Keratinocyte (primary cell): ENCODE data around the gene MSRB2. TPM values are rescaled to one million over a fixed set of nuclear protein-coding genes. Genes with fewer than 3 reads are reported as not detected.

Experiments
- DNase-seq: peaks from one replicate; pipeline ENCODE4 v3.0.0-alpha.2; 2011; ENCODE audit warnings: low read depth, missing footprints, low spot score
- FAIRE-seq: peaks from 2 replicates; lab custom pipeline; 2011; peaks lifted over from hg19 to GRCh38; lab: Jason Lieb, UNC
- H2AFZ ChIP-seq: 2 replicates; pipeline ENCODE4 v1.6.0; 2012; ENCODE audit warnings: low read length, control low read depth, inconsistent platforms; ENCODE audit not compliant: control insufficient read depth
- H3K27ac ChIP-seq: 2 replicates; pipeline ENCODE4 v1.5.1; 2011; ENCODE audit warnings: low read length; ENCODE audit not compliant: control insufficient read depth, insufficient read depth
- H3K27me3 ChIP-seq: 3 replicates; pipeline ENCODE4 v1.6.0; 2011; ENCODE audit warnings: low read length; ENCODE audit not compliant: control insufficient read depth, insufficient read depth; ENCODE audit errors: extremely low read depth
- H3K36me3 ChIP-seq, 2 experiments: 2 replicates in 1 of 2; 3 replicates in 1 of 2; pipeline ENCODE4 v1.5.1; 2011; ENCODE audit warnings: low read length in 2 of 2, mild to moderate bottlenecking in 1 of 2; ENCODE audit not compliant: control insufficient read depth in 2 of 2, insufficient read depth in 2 of 2; ENCODE audit errors: extremely low read depth in 1 of 2
- H3K4me1 ChIP-seq: 3 replicates; pipeline ENCODE4 v1.5.1; 2011; ENCODE audit warnings: low read length; ENCODE audit not compliant: control insufficient read depth, insufficient read depth; ENCODE audit errors: extremely low read depth
- H3K4me2 ChIP-seq: 3 replicates; pipeline ENCODE4 v1.6.0; 2011; ENCODE audit warnings: low read depth, low read length; ENCODE audit not compliant: control insufficient read depth, insufficient read depth; ENCODE audit errors: extremely low read depth
- H3K4me3 ChIP-seq, 3 experiments: fragments of 200-600 bp in 1 of 3; sonication (generic) in 1 of 3; 2 replicates in 2 of 3; 3 replicates in 1 of 3; pipeline ENCODE4 v1.5.1; 2011 to 2016; ENCODE audit warnings: low read length in 3 of 3, mild to moderate bottlenecking in 3 of 3, control low read depth in 2 of 3, inconsistent platforms in 1 of 3, low read depth in 1 of 3, mixed read lengths in 1 of 3, mixed run types in 1 of 3, moderate library complexity in 1 of 3; ENCODE audit not compliant: control insufficient read depth in 2 of 3, insufficient read depth in 2 of 3; ENCODE audit errors: extremely low read depth in 1 of 3
- H3K79me2 ChIP-seq: 2 replicates; pipeline ENCODE4 v1.6.0; 2012; ENCODE audit warnings: low read length; ENCODE audit not compliant: control insufficient read depth, insufficient read depth
- H3K9ac ChIP-seq: 3 replicates; pipeline ENCODE4 v1.6.0; 2011; ENCODE audit warnings: low read length; ENCODE audit not compliant: control insufficient read depth, insufficient read depth; ENCODE audit errors: extremely low read depth
- H3K9me1 ChIP-seq: 3 replicates; pipeline ENCODE4 v1.6.0; 2011; ENCODE audit warnings: low read length; ENCODE audit not compliant: control insufficient read depth, insufficient read depth; ENCODE audit errors: extremely low read depth
- H3K9me3 ChIP-seq: 2 replicates; pipeline ENCODE4 v1.5.1; 2012; ENCODE audit warnings: low read depth, low read length; ENCODE audit not compliant: control insufficient read depth
- H4K20me1 ChIP-seq: 3 replicates; pipeline ENCODE4 v1.6.0; 2011; ENCODE audit warnings: low read length; ENCODE audit not compliant: control insufficient read depth, insufficient read depth; ENCODE audit errors: extremely low read depth
- CTCF ChIP-seq, 3 experiments: IDR thresholded peaks in 1 of 3; conservative IDR thresholded peaks in 1 of 3; optimal IDR thresholded peaks in 1 of 3; 2 replicates in 2 of 3; 3 replicates in 1 of 3; pipeline versions ENCODE3 to v1.5.1; 2011; ENCODE audit warnings: low read length in 3 of 3, mild to moderate bottlenecking in 3 of 3, moderate library complexity in 2 of 3, control low read depth in 1 of 3, inconsistent platforms in 1 of 3; ENCODE audit not compliant: insufficient read depth in 2 of 3; ENCODE audit errors: extremely low read depth in 1 of 3
- EZH2 ChIP-seq: IDR thresholded peaks from one replicate; pipeline ENCODE4 v1.6.1; 2012; ENCODE audit warnings: inconsistent platforms, mild to moderate bottlenecking, low read length, moderate library complexity
- dilution Hi-C: fragments of 300-500 bp; cut with MboI; formaldehyde crosslinking; loops from one replicate; pipeline ENCODE4 v1.7.0; 2020; ENCODE audit warnings: low sequenced_read_pairs; ENCODE audit not compliant: extremely low pct_ligation_motif_present
- polyA plus RNA-seq, 5 experiments: library from polyadenylated mRNA; depleted of rRNA in 3 of 5; stranded (reverse) in 3 of 5; stranded (forward) in 1 of 5; unstranded in 1 of 5; fragments of >200 nt; gene quantifications; 1 replicate in 1 of 5; 2 replicates in 3 of 5; 3 replicates in 1 of 5; pipeline versions ENCODE4 v1.2.1 to v1.2.3, GENCODE V29; 2011 to 2012; ENCODE audit warnings: missing spikeins in 2 of 5, low read depth in 1 of 5, low replicate concordance in 1 of 5

MSRB2 gene
- polyA plus RNA-seq, 1 donor (not counting 4 experiments of a cell fraction or from before 2014, with no cell fraction given): 27.6 TPM

GRCh38 chr10:23065181-23065948 is 30.0 kb upstream of the MSRB2 start:
- TF ChIP-seq CTCF (optimal IDR thresholded peaks at IDR 0.05 in 1 of 3, IDR thresholded peaks at IDR 0.05 in 1 of 3, conservative IDR thresholded peaks at IDR 0.05 in 1 of 3; ENCODE audit: extremely low read depth in 1 of 3, insufficient read depth in 2 of 3, low read length in 3 of 3) (no peak), EZH2 (no peak)
- H3K79me2 ChIP-seq: no peaks in the 10 kb centered on the region
- no peak overlapping the region for H3K9ac ChIP-seq
- no peaks in the 10 kb centered on the region for H3K9me1 ChIP-seq
- H3K36me3 ChIP-seq: no peaks in the 10 kb centered on the region
- no peaks in the 10 kb centered on the region for H3K27me3 ChIP-seq
- H3K9me3 ChIP-seq: no peaks in the 10 kb centered on the region
- FAIRE-seq (peak; percentile 89), DNase-seq (no peak)
- dilution Hi-C loops: no loop called here
- H3K4me2 ChIP-seq: peak overlapping the region; percentile 53
- H2AFZ ChIP-seq: no peak overlapping the region
- H3K4me1 ChIP-seq: peaks cover 9% of the 10 kb centered on the region
- peak overlapping the region in 1 of 3 experiments; percentile 25 for H3K4me3 ChIP-seq
- H3K27ac ChIP-seq: no peak overlapping the region
- H4K20me1 ChIP-seq: no peaks in the 10 kb centered on the region

- no peak for TF ChIP-seq EZH2
- no peak for TF ChIP-seq CTCF (optimal IDR thresholded peaks at IDR 0.05 in 1 of 3, IDR thresholded peaks at IDR 0.05 in 1 of 3, conservative IDR thresholded peaks at IDR 0.05 in 1 of 3; ENCODE audit: extremely low read depth in 1 of 3, insufficient read depth in 2 of 3, low read length in 3 of 3)
- dilution Hi-C loops: no loop called here
- FAIRE-seq: no peak
These were observed 28.0 kb upstream of the MSRB2 start for GRCh38 chr10:23067337-23067736.

More at GRCh38 chr10:23067337-23067736, 28.0 kb upstream of the MSRB2 start:
- no peak overlapping the region for H3K9ac ChIP-seq
- H3K36me3 ChIP-seq: no peaks in the 10 kb centered on the region
- no peaks in the 10 kb centered on the region for H3K9me3 ChIP-seq
- no peak for DNase-seq
- H2AFZ ChIP-seq: no peak overlapping the region
- H3K79me2 ChIP-seq: no peaks in the 10 kb centered on the region
- H3K4me2 ChIP-seq: no peak overlapping the region
- H3K4me3 ChIP-seq: no peak overlapping the region
- no peaks in the 10 kb centered on the region for H3K9me1 ChIP-seq
- no peak overlapping the region for H3K27ac ChIP-seq
- H4K20me1 ChIP-seq: no peaks in the 10 kb centered on the region
- no peaks in the 10 kb centered on the region for H3K27me3 ChIP-seq
- H3K4me1 ChIP-seq: peaks cover 9% of the 10 kb centered on the region
